ELF-1 (cell line): Measurements from ENCODE around the gene TMEM184B.
A peak's percentile ranks its signal among the peaks of the same experiment; 100 is the strongest.

Experiments
- DNase-seq: peaks from one replicate; pipeline ENCODE4 v3.0.0-alpha.2; 2016; ENCODE audit warnings: low read depth, low spot score

Gene TMEM184B

GRCh38 chr22:38205261-38206128 is 67.3 kb downstream of the TMEM184B start:
- no peak for DNase-seq

- DNase-seq: no peak
These were observed 68.0 kb downstream of the TMEM184B start for GRCh38 chr22:38204784-38205183.

GRCh38 chr22:38203855-38204514 is 68.8 kb downstream of the TMEM184B start:
- no peak for DNase-seq

- DNase-seq: peak; percentile 66
These were observed 69.6 kb downstream of the TMEM184B start for GRCh38 chr22:38203090-38203810.

GRCh38 chr22:38202437-38203089 is 70.2 kb downstream of the TMEM184B start:
- peak; percentile 75 for DNase-seq

GRCh38 chr22:38201711-38202436 is 70.9 kb downstream of the TMEM184B start, which contains the start of gene MAFF:
MAFF (plus strand) TSS chr22:38201994; CDS start chr22:38213854, 11,860 bp downstream.
- DNase-seq: peak; percentile 96

GRCh38 chr22:38201371-38201710 is 71.5 kb downstream of the TMEM184B start:
- DNase-seq: no peak

- DNase-seq: no peak
These were observed 72.8 kb downstream of the TMEM184B start for GRCh38 chr22:38199826-38200559.

- no peak for DNase-seq
These were observed 75.9 kb downstream of the TMEM184B start for GRCh38 chr22:38196791-38197419.

- DNase-seq: no peak
These were observed 79.2 kb downstream of the TMEM184B start for GRCh38 chr22:38193580-38193979.

- DNase-seq: no peak
These were observed 80.3 kb downstream of the TMEM184B start for GRCh38 chr22:38192475-38192863.

GRCh38 chr22:38191731-38192474 is 80.9 kb downstream of the TMEM184B start:
- no peak for DNase-seq

GRCh38 chr22:38191055-38191454 is 81.8 kb downstream of the TMEM184B start:
- DNase-seq: no peak

- DNase-seq: no peak
These were observed 82.2 kb downstream of the TMEM184B start for GRCh38 chr22:38190581-38190980.

- no peak for DNase-seq
These were observed 83.7 kb downstream of the TMEM184B start for GRCh38 chr22:38189104-38189503.

GRCh38 chr22:38187413-38188212 is 85.2 kb downstream of the TMEM184B start:
- no peak for DNase-seq

GRCh38 chr22:38186429-38186828 is 86.4 kb downstream of the TMEM184B start:
- DNase-seq: no peak

- DNase-seq: no peak
These were observed 88.0 kb downstream of the TMEM184B start for GRCh38 chr22:38184788-38185187.
